ENCODE measurements around the gene EDC3. TPM values are rescaled to one million over a fixed set of nuclear protein-coding genes. Genes with fewer than 3 reads are reported as not detected.

EDC3 gene
- total RNA-seq, 1 donor, result 9.8 TPM

DNA sequence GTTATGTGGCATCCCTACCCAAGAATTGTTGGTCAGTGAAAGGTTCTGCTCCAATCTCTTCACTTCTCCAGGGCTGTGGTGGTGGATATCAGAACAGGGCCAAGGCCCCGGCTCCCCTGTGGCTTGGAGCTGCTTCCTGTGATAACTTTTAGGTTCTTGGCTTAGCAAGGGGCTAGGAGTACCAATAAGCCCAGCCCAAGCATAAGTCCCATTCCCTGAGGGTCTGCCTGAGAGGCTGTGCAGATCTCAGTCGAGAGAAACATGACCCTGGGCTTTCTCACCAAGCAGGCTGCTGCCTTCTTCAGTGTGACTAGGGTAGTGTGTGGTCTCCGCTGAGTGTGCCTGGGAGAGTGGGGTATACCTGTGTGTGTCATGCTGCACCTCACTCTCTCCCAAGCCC lies 73.1 kb downstream of the EDC3 start:
- Histone ChIP-seq H2AFZ (ENCODE audit: low read length) (no peak overlapping the region), H3K4me1 (ENCODE audit: insufficient read depth, low read length) (no peaks in the 10 kb centered on the region), H3K9me3 (ENCODE audit: low read depth, low read length) (no peaks in the 10 kb centered on the region), H3K27me3 (ENCODE audit: insufficient read depth, low read length) (no peaks in the 10 kb centered on the region), H3K27ac (ENCODE audit: low read depth, low read length) (no peak overlapping the region), H3K79me2 (ENCODE audit: insufficient read depth, low read length) (peaks cover 73% of the 10 kb centered on the region), H4K20me1 (ENCODE audit: insufficient read depth, low read length) (peaks cover 78% of the 10 kb centered on the region), H3K36me3 (ENCODE audit: insufficient read depth, low read length) (peaks cover 88% of the 10 kb centered on the region), H3K4me2 (ENCODE audit: insufficient read depth, low read length) (no peak overlapping the region), H3K4me3 (ENCODE audit: insufficient read depth, low read length) (no peak overlapping the region)
- peak; percentile 61 for DNase-seq (ENCODE audit: insufficient read length, low spot score, missing footprints)
- TF ChIP-seq CTCF (IDR thresholded peaks at IDR 0.05; ENCODE audit: extremely low read depth, low read depth, low read length), result no peak

GRCh38 chr15:74621936-74622335 lies 73.9 kb downstream of the EDC3 start:
- no peak overlapping the region for H2AFZ ChIP-seq (ENCODE audit: low read length)
- H3K27me3 ChIP-seq (ENCODE audit: insufficient read depth, low read length), result no peaks in the 10 kb centered on the region
- H3K27ac ChIP-seq (ENCODE audit: low read depth, low read length), result no peak overlapping the region
- H3K4me1 ChIP-seq (ENCODE audit: insufficient read depth, low read length), result peaks cover 8% of the 10 kb centered on the region
- peak; percentile 9 for DNase-seq (ENCODE audit: insufficient read length, low spot score, missing footprints)
- TF ChIP-seq CTCF (IDR thresholded peaks at IDR 0.05; ENCODE audit: extremely low read depth, low read depth, low read length), result no peak
- H3K9me3 ChIP-seq (ENCODE audit: low read depth, low read length), result no peaks in the 10 kb centered on the region
- no peak overlapping the region for H3K4me3 ChIP-seq (ENCODE audit: insufficient read depth, low read length)
- H4K20me1 ChIP-seq (ENCODE audit: insufficient read depth, low read length), result peaks cover 80% of the 10 kb centered on the region
- no peak overlapping the region for H3K4me2 ChIP-seq (ENCODE audit: insufficient read depth, low read length)
- peaks cover 81% of the 10 kb centered on the region for H3K79me2 ChIP-seq (ENCODE audit: insufficient read depth, low read length)
- peaks cover 80% of the 10 kb centered on the region for H3K36me3 ChIP-seq (ENCODE audit: insufficient read depth, low read length)

DNA sequence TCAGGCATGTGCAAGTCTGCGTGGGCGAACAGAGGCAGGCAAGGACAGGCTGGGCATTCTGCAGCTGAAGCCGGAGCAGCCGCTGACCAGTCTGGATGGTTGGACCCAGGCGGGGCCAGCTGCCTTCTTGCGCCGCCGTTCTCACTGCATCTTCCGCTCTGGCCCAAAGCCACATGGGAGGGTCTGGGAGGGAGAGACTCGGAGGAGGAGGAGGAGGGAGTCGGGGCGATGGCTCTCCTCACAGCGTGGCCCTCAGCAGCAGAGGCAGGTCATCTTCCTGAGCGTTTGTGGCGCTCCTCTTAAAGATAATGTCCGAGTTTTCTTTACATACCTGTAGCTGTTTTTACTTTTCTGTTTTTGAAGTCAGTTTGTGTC lies 74.3 kb downstream of the EDC3 start:
- Histone ChIP-seq H3K27me3 (ENCODE audit: insufficient read depth, low read length) (no peaks in the 10 kb centered on the region), H4K20me1 (ENCODE audit: insufficient read depth, low read length) (peaks cover 81% of the 10 kb centered on the region), H3K4me1 (ENCODE audit: insufficient read depth, low read length) (peaks cover 12% of the 10 kb centered on the region), H3K4me3 (ENCODE audit: insufficient read depth, low read length) (no peak overlapping the region), H3K4me2 (ENCODE audit: insufficient read depth, low read length) (no peak overlapping the region), H3K79me2 (ENCODE audit: insufficient read depth, low read length) (peaks cover 85% of the 10 kb centered on the region), H3K36me3 (ENCODE audit: insufficient read depth, low read length) (peaks cover 76% of the 10 kb centered on the region), H2AFZ (ENCODE audit: low read length) (no peak overlapping the region), H3K9me3 (ENCODE audit: low read depth, low read length) (no peaks in the 10 kb centered on the region), H3K27ac (ENCODE audit: low read depth, low read length) (no peak overlapping the region)
- peak; percentile 52 for DNase-seq (ENCODE audit: insufficient read length, low spot score, missing footprints)
- TF ChIP-seq CTCF (IDR thresholded peaks at IDR 0.05; ENCODE audit: extremely low read depth, low read depth, low read length), result no peak

GRCh38 chr15:74620636-74621545 lies 74.9 kb downstream of the EDC3 start:
- peak; percentile 99 for DNase-seq (ENCODE audit: insufficient read length, low spot score, missing footprints)
- peaks cover 69% of the 10 kb centered on the region for H3K36me3 ChIP-seq (ENCODE audit: insufficient read depth, low read length)

More at GRCh38 chr15:74620636-74621545, 74.9 kb downstream of the EDC3 start:
- Histone ChIP-seq H3K4me3 (ENCODE audit: insufficient read depth, low read length) (no peak overlapping the region), H3K9me3 (ENCODE audit: low read depth, low read length) (no peaks in the 10 kb centered on the region), H3K27ac (ENCODE audit: low read depth, low read length) (no peak overlapping the region), H4K20me1 (ENCODE audit: insufficient read depth, low read length) (peaks cover 81% of the 10 kb centered on the region), H3K4me1 (ENCODE audit: insufficient read depth, low read length) (peaks cover 12% of the 10 kb centered on the region), H2AFZ (ENCODE audit: low read length) (no peak overlapping the region), H3K27me3 (ENCODE audit: insufficient read depth, low read length) (no peaks in the 10 kb centered on the region), H3K4me2 (ENCODE audit: insufficient read depth, low read length) (no peak overlapping the region), H3K79me2 (ENCODE audit: insufficient read depth, low read length) (peaks cover 86% of the 10 kb centered on the region)
- peak; percentile 98 for TF ChIP-seq CTCF (IDR thresholded peaks at IDR 0.05; ENCODE audit: extremely low read depth, low read depth, low read length)
